ENCODE data around the gene LALBA. TPM values are rescaled to one million over a fixed set of nuclear protein-coding genes. Genes with fewer than 3 reads are reported as not detected.

LALBA gene
- total and polyA plus RNA-seq, 2 of the 8 experiments (the other 6 are each of a cell fraction or from before 2014, with no cell fraction given): not detected

GRCh38 chr12:48532601-48533000 is 37.2 kb downstream of the LALBA start:
- no peaks in the 10 kb centered on the region for H3K27me3 ChIP-seq (replicated peaks in 1 of 4; ENCODE audit: control insufficient read depth in 3 of 4, extremely low read depth in 1 of 4, insufficient read depth in 3 of 4, low read length in 3 of 4)
- no peak overlapping the region for H2AFZ ChIP-seq (ENCODE audit: low read length)
- no peak overlapping the region for H3K23ac ChIP-seq (ENCODE audit: insufficient read length)
- H2BK5ac ChIP-seq (ENCODE audit: low read depth, low read length): no peak overlapping the region
- H3K56ac ChIP-seq (replicated peaks; ENCODE audit: insufficient read length, low read depth, low read length): no peak overlapping the region
- H2BK12ac ChIP-seq (ENCODE audit: low read depth, low read length): no peak overlapping the region
- H3K4ac ChIP-seq (replicated peaks; ENCODE audit: insufficient read length, low read depth, low read length): no peak overlapping the region
- DNase-seq (ENCODE audit: low read depth in 1 of 2, low spot score in 2 of 2) (no peak), FAIRE-seq (no peak)
- no peak overlapping the region for H3K18ac ChIP-seq (ENCODE audit: extremely low read depth, low read length)
- no peaks in the 10 kb centered on the region for H3K79me1 ChIP-seq (ENCODE audit: low read depth, low read length)
- H2AK5ac ChIP-seq (ENCODE audit: low read depth, low read length): no peak overlapping the region
- no peak overlapping the region for H3K14ac ChIP-seq (ENCODE audit: insufficient read length)
- POLR2A ChIA-PET (ENCODE audit: partially characterized antibody): no interaction called here
- no peak overlapping the region for H2BK15ac ChIP-seq (ENCODE audit: low read length)
- H3K36me3 ChIP-seq (ENCODE audit: control insufficient read depth in 2 of 4, insufficient read depth in 4 of 4, low read length in 3 of 4): no peaks in the 10 kb centered on the region
- no peaks in the 10 kb centered on the region for H4K20me1 ChIP-seq (replicated peaks in 1 of 2; ENCODE audit: control insufficient read depth in 1 of 2, insufficient read depth in 2 of 2, low read length in 2 of 2)
- CTCF ChIA-PET (ENCODE audit: partially characterized antibody): interaction anchor here (1.0 kb wide), 1 partner anchor 86 kb away, joined by 3 read pairs; no protein-coding TSS in a partner anchor
- no peak overlapping the region for H4K5ac ChIP-seq (ENCODE audit: insufficient read length, low read depth, low read length)
- no peak overlapping the region for H2BK20ac ChIP-seq (ENCODE audit: low read length)
- no peaks in the 10 kb centered on the region for H3K79me2 ChIP-seq (ENCODE audit: control insufficient read depth in 1 of 2, insufficient read depth in 2 of 2, low read length in 2 of 2)
- no peak overlapping the region for H2BK120ac ChIP-seq (replicated peaks; ENCODE audit: low read depth, low read length)
- peaks cover 0 to 2% of the 10 kb centered on the region in 2 experiments; a peak in 2 of 4 replicates for H3K9me3 ChIP-seq (ENCODE audit: insufficient read depth in 2 of 2, low read depth in 1 of 2, low read length in 1 of 2)
- no peak overlapping the region for H3K4me3 ChIP-seq (ENCODE audit: extremely low read depth in 1 of 4, insufficient read depth in 2 of 4, low read depth in 3 of 4, low read length in 4 of 4)
- no peak overlapping the region for H3K9ac ChIP-seq (replicated peaks in 1 of 4; ENCODE audit: extremely low read depth in 1 of 4, low read depth in 3 of 4, low read length in 3 of 4)
- TF ChIP-seq TAF1 (IDR thresholded peaks at IDR 0.05; ENCODE audit: low read depth, low read length): no peak
- TF ChIP-seq POU5F1 (IDR thresholded peaks at IDR 0.05; ENCODE audit: low read depth, low read length): no peak
- TF ChIP-seq POLR2A (IDR thresholded peaks at IDR 0.05; ENCODE audit: control extremely low read depth in 1 of 2, low read depth in 2 of 2, low read length in 2 of 2): no peak
- no peak for TF ChIP-seq RXRA (IDR thresholded peaks at IDR 0.05; ENCODE audit: insufficient read depth, low read depth, low read length)
- no peak for TF ChIP-seq BRCA1 (IDR thresholded peaks at IDR 0.05; ENCODE audit: low read depth, low read length)
- no peak for TF ChIP-seq E2F6 (IDR thresholded peaks at IDR 0.05)
- H3K27ac ChIP-seq (ENCODE audit: low read depth, low read length): no peak overlapping the region
- H4K8ac ChIP-seq (ENCODE audit: extremely low read depth, insufficient read depth, low read length): no peak overlapping the region
- no peak overlapping the region for H3K4me2 ChIP-seq (ENCODE audit: insufficient read depth in 1 of 2, low read depth in 2 of 2, low read length in 2 of 2)
- no peaks in the 10 kb centered on the region for H3K23me2 ChIP-seq (ENCODE audit: low read depth, low read length)
- no peaks in the 10 kb centered on the region for H3K4me1 ChIP-seq (replicated peaks in 1 of 4; ENCODE audit: control insufficient read depth in 3 of 4, insufficient read depth in 4 of 4, low read length in 3 of 4)
- H4K91ac ChIP-seq (replicated peaks; ENCODE audit: insufficient read length, low read length): no peak overlapping the region

Measured in H1 (cell line).